OCI-LY7 (cell line): ENCODE results near the gene HDAC4. TPM values are rescaled to one million over a fixed set of nuclear protein-coding genes. Genes with fewer than 3 reads are reported as not detected.

ENCODE experiments used
- BruUV-seq: library from RNA; stranded (reverse); fragments of 400-500 nt; replicated peaks from 2 replicates; lab custom pipeline; 2021; lab: Mats Ljungman, UMichigan
- CTCF ChIA-PET: fragments of 300-600 bp; sonication (Branson Sonifier 250); formaldehyde crosslinking; loops from one replicate; lab custom pipeline; 2022; ENCODE audit warnings: antibody characterized with exemption; ENCODE audit not compliant: unreplicated experiment; lab: Charles Lee
- POLR2A ChIA-PET: fragments of 300-600 bp; sonication (Branson Sonifier 250); formaldehyde crosslinking; loops from one replicate; lab custom pipeline; 2022; ENCODE audit warnings: antibody characterized with exemption; lab: Charles Lee
- DNase-seq: peaks from one replicate; pipeline ENCODE4 v3.0.0-alpha.2; 2015; ENCODE audit warnings: low spot score
- H2AFZ ChIP-seq: fragments of 200-600 bp; sonication (generic), shearing (Covaris generic); 2 replicates; pipeline ENCODE4 v1.6.1; 2014; ENCODE audit warnings: mild to moderate bottlenecking, antibody characterized with exemption, low read length, moderate library complexity
- H3K27ac ChIP-seq: fragments of 200-600 bp; sonication (generic); 2 replicates; pipeline ENCODE4 v1.5.1; 2014; ENCODE audit warnings: mixed run types, low read depth, mild to moderate bottlenecking, moderate library complexity, low read length, inconsistent platforms; ENCODE audit not compliant: poor library complexity, severe bottlenecking
- H3K36me3 ChIP-seq: fragments of 200-600 bp; sonication (generic); 2 replicates; pipeline ENCODE4 v1.6.1; 2014; ENCODE audit warnings: mild to moderate bottlenecking, antibody characterized with exemption, low read length, moderate library complexity, mixed read lengths; ENCODE audit not compliant: insufficient read depth
- H3K4me1 ChIP-seq: fragments of 200-600 bp; sonication (generic); 2 replicates; pipeline ENCODE4 v1.5.1; 2014; ENCODE audit warnings: mild to moderate bottlenecking, low read length; ENCODE audit not compliant: insufficient read depth, poor library complexity, severe bottlenecking
- H3K4me2 ChIP-seq: fragments of 200-600 bp; sonication (generic); 2 replicates; pipeline ENCODE4 v1.6.1; 2014; ENCODE audit warnings: mild to moderate bottlenecking, low read length
- H3K4me3 ChIP-seq: fragments of 200-600 bp; sonication (generic); 2 replicates; pipeline ENCODE4 v1.5.1; 2014; ENCODE audit warnings: mild to moderate bottlenecking, low read depth, low read length; ENCODE audit not compliant: poor library complexity, severe bottlenecking
- H3K79me2 ChIP-seq: fragments of 200-600 bp; sonication (generic); 2 replicates; pipeline ENCODE4 v1.6.1; 2016; ENCODE audit warnings: low read depth, mild to moderate bottlenecking, low read length, moderate library complexity, mixed read lengths; ENCODE audit not compliant: insufficient read depth
- H3K9me2 ChIP-seq: fragments of 200-600 bp; sonication (generic); 2 replicates; pipeline ENCODE4 v1.6.1; 2016; ENCODE audit warnings: mild to moderate bottlenecking, low read length, mixed read lengths; ENCODE audit not compliant: insufficient read depth
- H3K9me3 ChIP-seq: fragments of 200-600 bp; sonication (generic); 2 replicates; pipeline ENCODE4 v1.6.1; 2014; ENCODE audit warnings: mild to moderate bottlenecking, mixed run types, low read length, mixed read lengths
- H4K20me1 ChIP-seq: fragments of 200-600 bp; sonication (generic); 2 replicates; pipeline ENCODE4 v1.6.1; 2014; ENCODE audit warnings: mild to moderate bottlenecking, antibody characterized with exemption, low read length, moderate library complexity, mixed read lengths; ENCODE audit not compliant: insufficient read depth
- CTCF ChIP-seq: fragments of 200-600 bp; sonication (generic); conservative IDR thresholded peaks from 2 replicates; pipeline ENCODE4 v1.5.1; 2014; ENCODE audit warnings: mild to moderate bottlenecking, antibody characterized with exemption, low read length, moderate library complexity, mixed read lengths
- EZH2phosphoT487 ChIP-seq: fragments of 200-600 bp; sonication (generic); IDR thresholded peaks from 2 replicates; pipeline ENCODE4 v1.6.1; 2018; ENCODE audit warnings: low read depth, borderline replicate concordance, mild to moderate bottlenecking, mixed run types, antibody characterized with exemption, low read length, moderate library complexity, mixed read lengths
- intact Hi-C: fragments of 100-400 bp; cut with micrococcal nuclease; formaldehyde crosslinking; loops from one replicate; pipeline ENCODE4 v1.10.0; 2022; ENCODE audit not compliant: unreplicated experiment
- total RNA-seq, 2 experiments: library from RNA; depleted of rRNA in 1 of 2; stranded (reverse); fragments of >200 nt in 1 of 2; shearing (Covaris generic) in 1 of 2; gene quantifications; 2 replicates each; pipeline ENCODE4 v1.2.3, GENCODE V29; 2014 to 2022

Gene HDAC4
- total RNA-seq, 2 experiments from 2014 or later, result 10.2 to 20.6 TPM

- no peaks in the 10 kb centered on the region for H3K36me3 ChIP-seq
- H3K79me2 ChIP-seq, result no peaks in the 10 kb centered on the region
- ChIA-PET POLR2A (interaction anchor here (1.0 kb wide), 1 partner anchor 8 kb away, joined by 4 read pairs; no protein-coding TSS in a partner anchor), CTCF (interaction anchor here (1.0 kb wide), 1 partner anchor 8 kb away, joined by 3 read pairs; no protein-coding TSS in a partner anchor)
- TF ChIP-seq CTCF (no peak), EZH2phosphoT487 (no peak)
- BruUV-seq, result no TSS peak
- H3K4me2 ChIP-seq, result peak overlapping the region; percentile 16; the same call in 1 of the 2 replicates
- H3K27ac ChIP-seq, result no peak overlapping the region
- peaks cover 15% of the 10 kb centered on the region; the same call in 1 of the 2 replicates for H3K9me3 ChIP-seq
- no peaks in the 10 kb centered on the region for H3K9me2 ChIP-seq
- H2AFZ ChIP-seq, result no peak overlapping the region
- no peak overlapping the region for H3K4me3 ChIP-seq
- peaks cover 18% of the 10 kb centered on the region for H4K20me1 ChIP-seq
- H3K4me1 ChIP-seq, result peaks cover 49% of the 10 kb centered on the region
- intact Hi-C loops, result loop anchor here (10.0 kb wide), 1 partner anchor 111 kb away; no protein-coding TSS in a partner anchor
- DNase-seq, result no peak
Measured at GRCh38 chr2:239255628-239256349, 145.0 kb downstream of the HDAC4 start.

GRCh38 chr2:239255218-239255617 lies 145.6 kb downstream of the HDAC4 start:
- intact Hi-C loops, result loop anchor here (10.0 kb wide), 1 partner anchor 110 kb away; no protein-coding TSS in a partner anchor
- peak overlapping the region; percentile 16; the same call in 1 of the 2 replicates for H3K4me2 ChIP-seq

More at GRCh38 chr2:239255218-239255617, 145.6 kb downstream of the HDAC4 start:
- H3K79me2 ChIP-seq, result no peaks in the 10 kb centered on the region
- peaks cover 49% of the 10 kb centered on the region for H3K4me1 ChIP-seq
- BruUV-seq, result no TSS peak
- H3K4me3 ChIP-seq, result no peak overlapping the region
- peaks cover 15% of the 10 kb centered on the region; the same call in 1 of the 2 replicates for H3K9me3 ChIP-seq
- H3K36me3 ChIP-seq, result no peaks in the 10 kb centered on the region
- H2AFZ ChIP-seq, result no peak overlapping the region
- H4K20me1 ChIP-seq, result peaks cover 18% of the 10 kb centered on the region
- no peak for TF ChIP-seq CTCF
- no peak for TF ChIP-seq EZH2phosphoT487
- ChIA-PET CTCF (interaction anchor here (1.0 kb wide), 1 partner anchor 9 kb away, joined by 3 read pairs; no protein-coding TSS in a partner anchor), POLR2A (interaction anchor here (0.5 to 1.0 kb wide), 2 partner anchors 9 to 1017 kb away, joined by 4 read pairs; no protein-coding TSS in a partner anchor)
- DNase-seq, result peak; percentile 68
- H3K9me2 ChIP-seq, result no peaks in the 10 kb centered on the region
- no peak overlapping the region for H3K27ac ChIP-seq
